Left lung (tissue), 10 donors: ENCODE data around the gene ESRRG. TPM values are rescaled to one million over a fixed set of nuclear protein-coding genes. Genes with fewer than 3 reads are reported as not detected.

Source experiments
- ATAC-seq: fragments of 200-7000 bp; cut with Tn5 transposase; one replicate; pipeline ENCODE4 v1.9.1; 2020; ENCODE audit warnings: moderate library complexity
- DNase-seq, 4 donors: peaks; one replicate each; pipeline ENCODE4 v3.0.0-alpha.2; 2013 to 2020
- H3K27ac ChIP-seq, 2 donors: fragments of 200-600 bp; sonication (generic) in 1 of 2; one replicate each; pipeline versions ENCODE4 v1.5.0 to v1.8.0; 2020 to 2021
- H3K27me3 ChIP-seq, 2 donors: fragments of 200-600 bp; sonication (generic) in 1 of 2; one replicate each; pipeline versions ENCODE4 v1.5.0 to v1.8.0; 2020 to 2021
- H3K36me3 ChIP-seq, 2 donors: fragments of 200-600 bp; sonication (generic) in 1 of 2; one replicate each; pipeline versions ENCODE4 v1.5.0 to v1.8.0; 2020 to 2021
- H3K4me1 ChIP-seq, 2 donors: fragments of 200-600 bp; one replicate each; pipeline ENCODE4 v1.8.0; 2021
- H3K4me3 ChIP-seq, 2 donors: fragments of 200-600 bp; sonication (generic) in 1 of 2; one replicate each; pipeline versions ENCODE4 v1.5.0 to v1.8.0; 2020 to 2021; ENCODE audit warnings: mild to moderate bottlenecking in 1 of 2
- H3K9me3 ChIP-seq, 2 donors: fragments of 200-600 bp; sonication (generic) in 1 of 2; one replicate each; pipeline versions ENCODE4 v1.5.0 to v1.8.0; 2020 to 2021
- CTCF ChIP-seq, 2 donors: fragments of 200-600 bp; sonication (generic) in 1 of 2; IDR thresholded peaks; one replicate each; pipeline versions ENCODE4 v1.5.0 to v1.8.0; 2021; ENCODE audit warnings: antibody characterized with exemption in 2 of 2
- intact Hi-C, 2 donors: fragments of 100-400 bp; cut with DNase I; formaldehyde crosslinking; loops; one replicate each; pipeline versions ENCODE4 v1.11.2 to v1.14.2; 2022
- polyA plus RNA-seq, 6 donors: library from polyadenylated mRNA; unstranded; fragments of 120-200 nt; gene quantifications; one replicate each; pipeline ENCODE4 v1.2.1, GENCODE V29; 2013; ENCODE audit not compliant: insufficient read length in 6 of 6
- total RNA-seq, 2 donors: library from RNA; stranded (reverse); fragmentation: NEBNext Ultra II Directional; extraction: Animal tissue kit (Norgen Biotek cat#: 25700); gene quantifications; one replicate each; pipeline ENCODE4 v1.2.1, GENCODE V29; 2021
- donor health status: DM: no; HTN: yes; CAD: no.
- donor health status: DM: no; HTN: no; CAD: no.

The ESRRG gene
- total and polyA plus RNA-seq, 8 donors = 0.29 to 2.3 (median 1.5) TPM

GRCh38 chr1:216502528-216503162 is 220.6 kb downstream of the ESRRG start:
- Histone ChIP-seq H3K9me3 (no peaks in the 10 kb centered on the region), H3K4me3 (no peak overlapping the region), H3K4me1 (no peaks in the 10 kb centered on the region), H3K27ac (no peak overlapping the region), H3K36me3 (no peaks in the 10 kb centered on the region), H3K27me3 (no peaks in the 10 kb centered on the region)
- no peak for ATAC-seq
- intact Hi-C loops = no loop called here
- TF ChIP-seq CTCF (IDR thresholded peaks at IDR 0.05) = no peak
- no peak for DNase-seq

GRCh38 chr1:216500273-216500967 is 222.8 kb downstream of the ESRRG start:
- Histone ChIP-seq H3K36me3 (no peaks in the 10 kb centered on the region), H3K9me3 (no peaks in the 10 kb centered on the region), H3K4me1 (no peaks in the 10 kb centered on the region), H3K27me3 (no peaks in the 10 kb centered on the region), H3K27ac (no peak overlapping the region), H3K4me3 (no peak overlapping the region)
- no peak for ATAC-seq
- DNase-seq = no peak
- intact Hi-C loops = no loop called here
- TF ChIP-seq CTCF (IDR thresholded peaks at IDR 0.05) = no peak

- H3K4me1 ChIP-seq = no peaks in the 10 kb centered on the region
- no peaks in the 10 kb centered on the region for H3K27me3 ChIP-seq
- ATAC-seq (no peak), DNase-seq (no peak)
- intact Hi-C loops = no loop called here
- H3K27ac ChIP-seq = no peak overlapping the region
- peaks cover 0 to under 1% of the 10 kb centered on the region in 2 donors for H3K9me3 ChIP-seq
- no peak for TF ChIP-seq CTCF (IDR thresholded peaks at IDR 0.05)
- no peak overlapping the region for H3K4me3 ChIP-seq
- no peaks in the 10 kb centered on the region for H3K36me3 ChIP-seq
Observed at GRCh38 chr1:216499581-216500272, 223.5 kb downstream of the ESRRG start.

- intact Hi-C loops = no loop called here
Observed at GRCh38 chr1:216498277-216498676, 225.0 kb downstream of the ESRRG start.

More at GRCh38 chr1:216498277-216498676, 225.0 kb downstream of the ESRRG start:
- no peak overlapping the region for H3K4me3 ChIP-seq
- DNase-seq = no peak
- H3K27me3 ChIP-seq = no peaks in the 10 kb centered on the region
- H3K4me1 ChIP-seq = no peaks in the 10 kb centered on the region
- no peaks in the 10 kb centered on the region for H3K36me3 ChIP-seq
- no peak for ATAC-seq
- H3K27ac ChIP-seq = no peak overlapping the region
- peaks cover 0 to 7% of the 10 kb centered on the region in 2 donors for H3K9me3 ChIP-seq
- TF ChIP-seq CTCF (IDR thresholded peaks at IDR 0.05) = no peak
